GM23338 (cell line): Measurements from ENCODE around the gene FBXO28. TPM values are rescaled to one million over a fixed set of nuclear protein-coding genes. Genes with fewer than 3 reads are reported as not detected.

Experiments
- ATAC-seq: fragments of 200-7000 bp; cut with Tn5 transposase; 3 replicates; pipeline ENCODE4 v1.9.1; 2020
- DNase-seq: peaks from one replicate; pipeline ENCODE4 v3.0.0-alpha.2; 2015; ENCODE audit warnings: low spot score
- H2AFZ ChIP-seq: fragments of 200-600 bp; sonication (generic); 2 replicates; pipeline ENCODE4 v1.8.0; 2016; ENCODE audit warnings: antibody characterized with exemption, mild to moderate bottlenecking, moderate library complexity
- H3F3A ChIP-seq: fragments of 200-600 bp; sonication (generic); replicated peaks from 2 replicates; pipeline ENCODE4 v1.8.0; 2017; ENCODE audit warnings: antibody characterized with exemption, mixed run types, low read depth
- H3K27ac ChIP-seq: fragments of 200-600 bp; sonication (generic); 2 replicates; pipeline ENCODE4 v1.6.1; 2016; ENCODE audit warnings: low read depth
- H3K27me3 ChIP-seq: fragments of 200-600 bp; sonication (generic); 2 replicates; pipeline ENCODE4 v1.8.0; 2016; ENCODE audit warnings: mild to moderate bottlenecking, mixed run types, moderate library complexity; ENCODE audit not compliant: insufficient read depth
- H3K36me3 ChIP-seq: fragments of 200-600 bp; sonication (generic); 2 replicates; pipeline ENCODE4 v1.8.0; 2016; ENCODE audit warnings: mild to moderate bottlenecking; ENCODE audit not compliant: insufficient read depth
- H3K4me1 ChIP-seq: fragments of 200-600 bp; sonication (generic); 2 replicates; pipeline ENCODE4 v1.8.0; 2016; ENCODE audit warnings: mild to moderate bottlenecking, moderate library complexity; ENCODE audit not compliant: insufficient read depth
- H3K4me2 ChIP-seq: fragments of 200-600 bp; sonication (generic); 2 replicates; pipeline ENCODE4 v1.7.1; 2017; ENCODE audit warnings: mixed run types
- H3K4me3 ChIP-seq: fragments of 200-600 bp; sonication (generic); 2 replicates; pipeline ENCODE4 v1.6.1; 2016; ENCODE audit warnings: mixed run types
- H3K79me2 ChIP-seq: fragments of 200-600 bp; sonication (generic); replicated peaks from 2 replicates; pipeline ENCODE4 v1.8.0; 2017; ENCODE audit warnings: mild to moderate bottlenecking; ENCODE audit not compliant: insufficient read depth
- H3K9me2 ChIP-seq: fragments of 200-600 bp; sonication (generic); 2 replicates; pipeline ENCODE4 v1.8.0; 2017; ENCODE audit not compliant: insufficient read depth
- H4K20me1 ChIP-seq: fragments of 200-600 bp; sonication (generic); replicated peaks from 2 replicates; pipeline ENCODE4 v1.8.0; 2017; ENCODE audit warnings: mild to moderate bottlenecking; ENCODE audit not compliant: insufficient read depth
- H3K27ac Mint-ChIP-seq: 2 replicates; pipeline ENCODE4 v1.8.0; 2020; ENCODE audit warnings: inconsistent platforms, mild to moderate bottlenecking, moderate library complexity, mixed read lengths
- H3K27me3 Mint-ChIP-seq: 3 replicates; pipeline ENCODE4 v1.8.0; 2022; ENCODE audit warnings: low read depth, mild to moderate bottlenecking, moderate library complexity, mixed read lengths, inconsistent platforms; ENCODE audit not compliant: insufficient read depth, poor library complexity
- H3K36me3 Mint-ChIP-seq: 3 replicates; pipeline ENCODE4 v1.8.0; 2021; ENCODE audit warnings: low read depth, mild to moderate bottlenecking, inconsistent platforms, moderate library complexity, mixed read lengths
- H3K4me1 Mint-ChIP-seq: 3 replicates; pipeline ENCODE4 v1.8.0; 2020; ENCODE audit warnings: mild to moderate bottlenecking, inconsistent platforms, mixed read lengths
- H3K4me3 Mint-ChIP-seq: 3 replicates; pipeline ENCODE4 v1.8.0; 2021; ENCODE audit warnings: moderate library complexity, mild to moderate bottlenecking, inconsistent platforms, mixed read lengths
- H3K9me3 Mint-ChIP-seq: 3 replicates; pipeline ENCODE4 v1.8.0; 2020; ENCODE audit warnings: moderate library complexity, mild to moderate bottlenecking, inconsistent platforms, mixed read lengths
- CREB1 ChIP-seq: fragments of 250-450 bp; sonication (Bioruptor Pico); IDR thresholded peaks from 2 replicates; pipeline ENCODE4 v1.5.0; 2020; ENCODE audit warnings: low read depth, mild to moderate bottlenecking, moderate library complexity
- CTCF ChIP-seq, 2 experiments: fragments of 200-600 bp in 1 of 2; sonication (generic) in 1 of 2; conservative IDR thresholded peaks; 2 replicates each; pipeline versions ENCODE4 v1.5.1 to v1.6.1; 2016 to 2017; ENCODE audit warnings: antibody characterized with exemption in 2 of 2, low read depth in 2 of 2, mild to moderate bottlenecking in 2 of 2, moderate library complexity in 1 of 2
- ETS1 ChIP-seq: IDR thresholded peaks from 2 replicates; pipeline ENCODE4 v1.6.1; 2016; ENCODE audit warnings: antibody characterized with exemption
- EZH2 ChIP-seq: fragments of 200-600 bp; sonication (generic); IDR thresholded peaks from one replicate; pipeline ENCODE4 v1.8.0; 2017; ENCODE audit warnings: antibody characterized with exemption, mild to moderate bottlenecking, low read depth; ENCODE audit not compliant: unreplicated experiment
- EZH2phosphoT487 ChIP-seq: fragments of 200-600 bp; sonication (generic); IDR thresholded peaks from one replicate; pipeline ENCODE4 v1.8.1; 2018; ENCODE audit warnings: antibody characterized with exemption; ENCODE audit not compliant: unreplicated experiment
- JUNB ChIP-seq: IDR thresholded peaks from one replicate; pipeline ENCODE4 v1.6.1; 2016; ENCODE audit warnings: antibody characterized with exemption; ENCODE audit not compliant: unreplicated experiment
- NANOG ChIP-seq: IDR thresholded peaks from 2 replicates; pipeline ENCODE4 v1.6.1; 2016; ENCODE audit warnings: antibody characterized with exemption, borderline replicate concordance
- POLR2AphosphoS5 ChIP-seq: IDR thresholded peaks from 2 replicates; pipeline ENCODE4 v1.6.1; 2016; ENCODE audit warnings: antibody characterized with exemption, low read depth
- REST ChIP-seq: IDR thresholded peaks from one replicate; pipeline ENCODE4 v1.6.1; 2018; ENCODE audit warnings: antibody characterized with exemption; ENCODE audit not compliant: unreplicated experiment
- STAT1 ChIP-seq: IDR thresholded peaks from one replicate; pipeline ENCODE4 v1.6.1; 2016; ENCODE audit warnings: antibody characterized with exemption; ENCODE audit not compliant: unreplicated experiment
- ZNF114 ChIP-seq: fragments of 250-450 bp; sonication (Bioruptor Pico); IDR thresholded peaks from 2 replicates; pipeline ENCODE4 v1.5.0; 2020; ENCODE audit warnings: mild to moderate bottlenecking, moderate library complexity
- ZNF331 ChIP-seq: fragments of 250-450 bp; sonication (Bioruptor Pico); IDR thresholded peaks from 2 replicates; pipeline ENCODE4 v1.5.0; 2020; ENCODE audit warnings: low read depth, mild to moderate bottlenecking, moderate library complexity
- ZNF462 ChIP-seq: fragments of 250-450 bp; sonication (Bioruptor Pico); IDR thresholded peaks from 2 replicates; pipeline ENCODE4 v1.5.0; 2020; ENCODE audit warnings: mild to moderate bottlenecking, moderate library complexity
- polyA plus RNA-seq: library from polyadenylated mRNA; unstranded; fragments of >200 nt; fragmentation: Nextera tagmentation; extraction: Ambion mirVana; gene quantifications from 2 replicates; pipeline ENCODE4 v1.2.1, GENCODE V29; 2016
- total RNA-seq: library from RNA; depleted of rRNA; stranded (reverse); fragments of >200 nt; shearing (Covaris generic); gene quantifications from 2 replicates; pipeline ENCODE4 v1.2.3, GENCODE V29; 2014

FBXO28 gene
- total and polyA plus RNA-seq, 2 experiments from 2014 or later = 16.9 to 45.2 TPM

GRCh38 chr1:224114787-224115175, 870 bp downstream of the FBXO28 start:
- H3K4me2 ChIP-seq = peak overlapping the region; percentile 81
- peaks cover 58% of the 10 kb centered on the region for H3K79me2 ChIP-seq
- TF ChIP-seq ZNF462 (CRISPR knock-in tag) (no peak), JUNB (no peak), EZH2 (no peak), CTCF (conservative IDR thresholded peaks at IDR 0.05; ENCODE audit: low read depth in 2 of 2) (no peak), POLR2AphosphoS5 (no peak), NANOG (no peak), STAT1 (no peak), ETS1 (no peak), ZNF331 (CRISPR knock-in tag) (no peak), ZNF114 (no peak), REST (no peak), EZH2phosphoT487 (no peak), CREB1 (CRISPR knock-in tag) (no peak)
- Mint-ChIP-seq H3K27ac (peak overlapping the region; percentile 85), H3K4me3 (peak overlapping the region; percentile 91), H3K9me3 (no peaks in the 10 kb centered on the region), H3K4me1 (peaks cover 28% of the 10 kb centered on the region), H3K36me3 (peaks cover 5% of the 10 kb centered on the region), H3K27me3 (no peaks in the 10 kb centered on the region)
- no peaks in the 10 kb centered on the region for H3K9me2 ChIP-seq
- H3K4me1 ChIP-seq = peaks cover 16% of the 10 kb centered on the region; the same call in 1 of the 2 replicates
- peaks cover 15% of the 10 kb centered on the region for H4K20me1 ChIP-seq
- H2AFZ ChIP-seq = no peak overlapping the region
- no peaks in the 10 kb centered on the region for H3K27me3 ChIP-seq
- H3K36me3 ChIP-seq = no peaks in the 10 kb centered on the region
- H3K27ac ChIP-seq = peak overlapping the region; percentile 94
- DNase-seq = peak; percentile 52
- peak; percentile 24 for ATAC-seq
- H3F3A ChIP-seq = peaks cover 4% of the 10 kb centered on the region; the same call in 1 of the 2 replicates
- peak overlapping the region; percentile 84 for H3K4me3 ChIP-seq
